Spleen (tissue), 7 donors: Measurements from ENCODE around the gene WWTR1.

Experiments
- POLR2A ChIP-seq, 3 donors: fragments of 450-650 bp; IDR thresholded peaks; one replicate each; pipeline ENCODE4 v1.5.1; 2017; ENCODE audit warnings: antibody characterized with exemption in 3 of 3, mild to moderate bottlenecking in 1 of 3
- TF ChIP-seq, protein P1 (sequence below), 11 experiments: fragments of 200-600 bp in 7 of 11; fragments of 450-650 bp in 4 of 11; sonication (generic) in 4 of 11; IDR thresholded peaks in 8 of 11; conservative IDR thresholded peaks in 3 of 11; 1 replicate in 7 of 11; 2 replicates in 4 of 11; pipeline versions ENCODE4 v1.4.0 to v1.8.0; 2016 to 2021; ENCODE audit warnings: antibody characterized with exemption in 11 of 11, inconsistent platforms in 4 of 11, mild to moderate bottlenecking in 1 of 11
- donor health status: DM: no; HTN: no; CAD: no; lungs with moderate emphysema.
- donor health status: DM: no; HTN: no; CAD: no.
- donor health status: DM: no; HTN: no; CAD: no.

GRCh38 chr3:149632225-149632624 lies 25.6 kb downstream of the WWTR1 start:
- TF ChIP-seq, protein P1, sequence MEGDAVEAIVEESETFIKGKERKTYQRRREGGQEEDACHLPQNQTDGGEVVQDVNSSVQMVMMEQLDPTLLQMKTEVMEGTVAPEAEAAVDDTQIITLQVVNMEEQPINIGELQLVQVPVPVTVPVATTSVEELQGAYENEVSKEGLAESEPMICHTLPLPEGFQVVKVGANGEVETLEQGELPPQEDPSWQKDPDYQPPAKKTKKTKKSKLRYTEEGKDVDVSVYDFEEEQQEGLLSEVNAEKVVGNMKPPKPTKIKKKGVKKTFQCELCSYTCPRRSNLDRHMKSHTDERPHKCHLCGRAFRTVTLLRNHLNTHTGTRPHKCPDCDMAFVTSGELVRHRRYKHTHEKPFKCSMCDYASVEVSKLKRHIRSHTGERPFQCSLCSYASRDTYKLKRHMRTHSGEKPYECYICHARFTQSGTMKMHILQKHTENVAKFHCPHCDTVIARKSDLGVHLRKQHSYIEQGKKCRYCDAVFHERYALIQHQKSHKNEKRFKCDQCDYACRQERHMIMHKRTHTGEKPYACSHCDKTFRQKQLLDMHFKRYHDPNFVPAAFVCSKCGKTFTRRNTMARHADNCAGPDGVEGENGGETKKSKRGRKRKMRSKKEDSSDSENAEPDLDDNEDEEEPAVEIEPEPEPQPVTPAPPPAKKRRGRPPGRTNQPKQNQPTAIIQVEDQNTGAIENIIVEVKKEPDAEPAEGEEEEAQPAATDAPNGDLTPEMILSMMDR (IDR thresholded peaks at IDR 0.05 in 8 of 11, conservative IDR thresholded peaks at IDR 0.05 in 3 of 11), result no peak
- no peak for TF ChIP-seq POLR2A (IDR thresholded peaks at IDR 0.05)
